Measurements from ENCODE around the gene RTP4.
A peak's percentile ranks its signal among the peaks of the same experiment; 100 is the strongest.

- peak; percentile 80 to 97 (median 92) for TF ChIP-seq CTCF (IDR thresholded peaks at IDR 0.05)
- TF ChIP-seq POLR2A (IDR thresholded peaks at IDR 0.05) = no peak
These were observed 48.4 kb upstream of the RTP4 start for GRCh38 chr3:187319699-187320302.

Measured in heart left ventricle (tissue), 13 donors.